GOT3 (cell line): ENCODE measurements around the gene CACNA2D2.

ENCODE experiments used
- DNase-seq: peaks from one replicate; lab custom pipeline; 2025; ENCODE audit warnings: mixed read lengths; lab: John Stamatoyannopoulos, UW

Gene CACNA2D2

DNA sequence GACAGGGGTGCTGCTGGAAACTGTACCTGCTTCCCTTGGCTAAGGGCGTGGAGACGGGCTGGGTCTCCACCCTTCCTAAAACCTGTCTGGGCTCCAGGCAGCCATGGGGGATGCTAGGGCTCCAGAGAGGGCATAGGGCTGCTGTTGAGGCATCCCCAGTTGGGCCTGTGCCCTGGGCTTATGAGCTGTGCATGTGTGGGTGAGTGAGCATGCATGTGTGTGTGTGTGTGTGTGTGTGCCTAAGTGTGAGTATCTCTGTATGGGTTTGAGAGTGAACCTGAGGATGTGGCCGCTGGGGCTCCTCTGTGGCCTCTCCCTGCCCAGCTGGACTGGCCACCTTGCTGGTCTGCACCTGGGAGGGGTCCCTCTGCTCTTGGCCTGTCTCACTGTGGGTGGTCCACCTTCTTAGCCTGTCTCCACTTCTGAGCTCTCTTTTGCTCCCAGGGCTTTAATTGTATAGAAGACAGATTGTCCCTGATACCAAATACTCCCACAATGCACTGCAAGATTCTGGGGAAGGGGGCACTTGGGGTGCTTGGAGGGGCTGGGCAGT is 132.2 kb downstream of the CACNA2D2 start:
- no peak for DNase-seq

DNA sequence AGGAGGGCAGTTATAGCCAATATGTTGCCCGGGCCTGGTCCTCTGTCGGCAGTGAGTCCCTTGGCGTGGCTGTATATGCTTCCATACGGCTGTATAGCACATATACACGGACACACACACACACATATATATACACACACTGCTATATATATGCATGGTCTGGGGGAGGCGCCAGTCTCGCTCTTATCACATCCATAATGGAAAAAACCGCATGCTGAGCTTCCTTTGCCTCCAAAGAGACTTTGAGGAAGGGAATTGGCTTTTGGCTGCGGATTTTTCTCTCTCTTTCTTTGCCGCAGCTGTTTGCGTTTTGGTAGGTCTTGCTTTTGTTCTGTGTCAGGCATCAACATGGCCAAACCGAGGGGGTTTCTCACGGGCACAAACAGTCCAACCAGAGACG is 132.8 kb downstream of the CACNA2D2 start:
- no peak for DNase-seq

DNA sequence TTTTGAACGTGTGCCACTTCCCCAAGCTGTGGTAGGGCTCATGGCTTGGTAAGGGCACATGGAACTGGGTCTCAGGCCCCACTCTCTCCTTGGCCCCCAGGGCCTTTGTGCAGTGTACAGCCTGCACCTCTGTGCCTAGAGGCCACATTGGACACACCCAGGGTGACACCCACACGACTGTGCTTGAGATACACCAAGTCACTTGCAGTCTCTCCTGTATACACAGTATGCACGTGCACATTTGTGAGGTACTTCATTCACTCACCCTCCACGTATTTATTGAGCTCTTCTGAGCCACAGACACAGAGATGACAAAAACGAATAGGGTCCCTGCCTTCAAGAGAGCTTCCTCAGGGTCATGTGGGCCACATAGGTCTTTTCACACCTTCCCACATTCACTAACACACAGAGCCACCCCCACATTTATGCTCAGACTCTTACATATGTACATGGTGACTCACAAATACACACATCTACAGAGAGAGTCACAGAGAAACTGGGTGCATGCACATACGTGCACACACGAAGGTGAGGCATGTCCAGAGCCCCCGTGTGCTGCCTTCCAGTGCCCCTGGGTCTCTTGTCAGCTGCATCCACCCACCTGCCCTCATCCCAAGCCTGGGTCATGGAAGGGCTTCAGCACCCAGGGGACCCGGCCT is 134.3 kb downstream of the CACNA2D2 start:
- DNase-seq: no peak

DNA sequence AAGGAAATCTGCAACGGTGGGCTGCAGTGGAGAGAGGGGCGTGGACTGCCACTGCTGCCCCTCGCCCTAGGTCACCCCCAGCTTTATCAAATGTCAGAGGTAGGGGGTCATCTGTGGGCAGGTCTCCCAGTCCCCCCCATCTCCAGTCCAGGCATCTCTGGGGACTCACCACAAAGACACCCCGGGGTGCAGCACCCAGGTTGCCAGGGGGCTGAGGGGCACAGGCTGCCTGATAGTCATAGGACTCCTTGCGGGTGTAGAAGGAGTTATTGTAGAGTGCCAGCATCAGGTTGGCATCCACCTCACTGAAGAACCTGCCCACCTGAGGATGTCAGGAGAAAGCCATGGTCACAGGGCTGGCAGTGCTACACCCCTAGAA is 137.6 kb downstream of the CACNA2D2 start:
- DNase-seq: no peak

DNA sequence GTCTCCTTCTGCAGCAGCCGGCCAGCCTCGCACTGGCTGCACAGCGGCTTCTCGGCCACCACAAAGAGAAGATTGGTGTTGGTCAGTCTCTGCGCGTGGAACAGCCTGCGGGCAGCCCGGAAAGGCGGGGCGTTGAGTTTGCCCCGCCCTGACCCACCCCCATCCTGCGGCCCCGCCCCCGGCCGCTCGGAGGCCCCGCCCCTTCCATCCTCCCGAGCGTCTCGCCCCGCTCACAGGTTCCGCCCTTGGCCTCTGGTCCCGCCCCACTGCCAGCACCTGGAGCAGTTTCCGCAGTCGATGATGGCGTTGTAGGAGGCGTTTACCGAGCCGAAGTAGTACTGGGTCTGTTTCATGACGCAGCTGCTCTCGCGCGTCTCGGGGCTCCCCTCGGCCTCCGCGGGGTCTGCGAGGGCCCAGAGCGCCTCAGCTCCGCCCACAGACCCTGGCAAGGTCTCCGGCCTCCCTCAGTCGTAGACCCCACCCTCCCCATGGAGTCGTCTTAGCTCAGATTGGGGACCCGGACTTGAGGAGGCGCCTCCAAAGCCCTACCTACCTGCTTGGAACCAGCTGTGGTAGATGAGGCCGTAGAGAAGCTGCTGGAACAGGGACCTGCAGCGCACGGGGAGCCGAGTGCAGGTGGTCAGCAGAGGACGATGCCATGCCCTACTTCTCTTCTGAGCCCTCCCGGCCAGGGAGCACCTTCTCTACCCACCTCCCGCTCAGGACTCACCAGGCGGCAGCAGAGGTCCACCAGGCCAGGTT is 138.2 kb downstream of the CACNA2D2 start:
- DNase-seq: no peak

DNA sequence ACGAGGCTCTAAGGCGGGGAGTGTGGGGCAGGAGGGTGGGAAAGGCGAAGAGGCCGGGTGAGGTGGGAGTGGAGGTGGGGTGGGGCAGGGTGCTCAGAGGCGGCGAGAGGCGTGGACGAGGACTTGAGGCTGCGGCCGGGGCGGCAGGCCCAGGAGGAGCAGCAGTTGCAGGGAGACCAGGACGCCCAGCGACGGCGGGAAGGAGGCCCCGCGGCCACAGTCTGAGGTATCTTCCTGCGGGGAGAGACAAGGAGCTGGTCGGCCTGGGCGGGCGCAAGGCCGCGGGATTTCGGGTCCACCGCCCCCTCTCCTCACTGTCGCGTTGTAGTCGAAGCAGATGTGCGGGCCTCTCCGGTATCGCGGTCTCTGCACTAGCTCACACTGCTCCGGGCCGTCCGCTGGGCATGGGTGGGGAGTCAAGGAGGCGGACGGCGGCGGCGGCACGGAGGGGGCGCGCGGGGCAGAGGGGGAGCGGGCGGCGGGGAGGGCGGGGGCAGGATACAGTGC is 138.8 kb downstream of the CACNA2D2 start:
- no peak for DNase-seq

DNA sequence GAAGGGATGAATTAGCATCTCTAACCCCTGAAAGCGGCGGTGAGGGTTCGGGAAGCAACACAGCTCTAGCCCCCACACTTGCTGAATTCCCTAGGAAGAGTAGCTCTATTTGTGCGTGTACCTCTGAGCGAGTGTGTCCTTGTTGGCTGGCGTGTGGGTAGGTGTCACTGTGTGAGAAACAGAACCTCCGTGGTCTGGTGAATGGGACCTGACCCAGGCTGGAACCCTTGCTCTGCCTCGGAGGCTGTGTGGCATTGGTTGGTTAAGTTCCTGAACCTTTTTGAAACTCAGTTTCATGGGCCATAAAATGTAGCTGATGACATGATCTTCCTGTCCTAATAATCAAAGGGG is 143.7 kb downstream of the CACNA2D2 start:
- DNase-seq: no peak

DNA sequence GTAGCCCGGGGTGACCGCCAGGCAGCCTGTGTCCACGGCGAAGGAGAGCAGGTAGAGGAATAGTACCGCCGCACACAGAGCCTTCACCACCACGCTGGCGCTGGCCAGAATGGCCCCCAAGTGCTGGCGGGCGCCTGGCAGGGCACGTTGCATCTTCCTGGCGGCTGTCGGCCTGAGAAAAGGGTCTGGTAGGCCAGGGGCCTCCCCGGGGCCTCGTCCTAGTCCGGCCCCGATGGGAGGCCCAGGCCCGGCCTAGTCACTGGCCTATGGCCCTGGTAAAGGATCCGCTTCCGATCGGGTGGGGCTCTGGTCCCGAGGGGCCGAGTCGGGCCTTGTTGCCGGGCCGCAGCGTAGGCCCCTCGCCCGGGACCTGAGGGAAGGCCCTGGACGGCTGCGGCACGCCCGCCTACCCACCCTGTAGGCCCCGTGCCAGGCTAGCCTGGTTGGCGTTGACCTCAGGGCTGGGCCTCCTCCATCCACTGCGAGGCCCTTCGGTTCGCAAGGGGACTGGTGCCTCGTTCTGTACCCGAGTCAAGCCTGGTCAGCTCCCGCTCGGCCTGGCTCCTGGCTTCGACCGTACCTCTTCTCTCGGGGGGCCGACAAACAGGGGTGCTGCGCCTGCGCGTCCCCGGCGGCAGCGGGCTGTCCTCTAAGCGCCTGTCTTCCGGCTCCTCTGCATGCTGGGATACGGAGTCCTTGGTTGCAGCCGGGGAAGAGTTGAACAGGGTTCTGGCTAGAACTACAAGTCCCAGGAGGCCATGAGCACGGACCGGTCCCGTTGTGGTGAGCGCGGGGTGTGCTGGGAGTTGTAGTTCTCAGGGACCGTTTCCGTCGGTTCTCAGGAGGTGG is 144.3 kb downstream of the CACNA2D2 start, which contains the start of gene TMEM115:
Gene TMEM115 (minus strand): TSS at position 611 of the 849 bp plus-strand sequence. CDS start 458 bp downstream, at position 153.
- peak; percentile 91 for DNase-seq

DNA sequence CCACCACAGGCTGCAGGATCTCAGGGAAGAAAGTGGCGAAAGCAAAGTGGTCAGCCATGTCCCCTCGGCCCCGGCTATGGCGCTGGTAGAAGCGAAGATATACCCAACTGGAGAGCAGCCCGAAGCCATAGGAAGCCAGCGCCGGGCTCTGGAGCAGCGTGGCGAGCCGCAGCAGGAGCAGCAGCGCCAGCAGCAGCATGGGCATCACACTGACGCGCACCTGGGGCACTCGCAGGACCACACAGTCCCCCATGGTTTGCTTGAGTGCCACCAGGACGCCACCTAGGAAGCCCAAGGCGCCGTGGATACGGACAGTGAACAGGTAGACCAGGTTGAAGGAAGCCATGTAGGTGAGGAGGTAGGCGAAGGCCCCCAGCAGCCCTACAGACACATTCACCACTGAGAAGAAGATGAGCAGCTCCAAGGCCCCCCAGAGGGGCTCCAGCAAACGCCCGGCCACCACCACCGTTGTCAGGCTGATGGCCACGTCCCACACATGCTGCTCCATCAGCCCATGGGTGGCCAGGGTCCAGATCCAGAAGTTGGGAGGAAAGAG is 145.0 kb downstream of the CACNA2D2 start:
- no peak for DNase-seq

DNA sequence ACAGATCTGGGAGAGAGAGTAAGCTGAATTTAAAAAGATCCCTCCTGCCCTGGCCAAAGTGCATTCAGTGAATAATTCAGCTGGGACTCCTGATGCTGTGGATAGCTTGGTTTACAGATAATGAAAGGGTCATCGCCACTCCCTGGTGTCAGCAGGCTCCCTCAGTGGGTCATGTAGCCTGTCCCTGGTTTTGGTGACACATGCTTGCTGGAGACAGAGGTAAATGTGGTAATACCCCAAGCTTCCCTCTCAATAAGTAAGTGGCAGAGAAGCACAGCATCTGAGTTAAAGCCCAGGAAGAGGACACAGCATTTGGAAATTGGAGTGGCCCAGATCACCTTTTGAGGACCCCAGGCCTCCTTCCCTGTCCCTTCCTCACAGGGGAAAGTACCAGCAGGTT is 146.0 kb downstream of the CACNA2D2 start:
- no peak for DNase-seq

DNA sequence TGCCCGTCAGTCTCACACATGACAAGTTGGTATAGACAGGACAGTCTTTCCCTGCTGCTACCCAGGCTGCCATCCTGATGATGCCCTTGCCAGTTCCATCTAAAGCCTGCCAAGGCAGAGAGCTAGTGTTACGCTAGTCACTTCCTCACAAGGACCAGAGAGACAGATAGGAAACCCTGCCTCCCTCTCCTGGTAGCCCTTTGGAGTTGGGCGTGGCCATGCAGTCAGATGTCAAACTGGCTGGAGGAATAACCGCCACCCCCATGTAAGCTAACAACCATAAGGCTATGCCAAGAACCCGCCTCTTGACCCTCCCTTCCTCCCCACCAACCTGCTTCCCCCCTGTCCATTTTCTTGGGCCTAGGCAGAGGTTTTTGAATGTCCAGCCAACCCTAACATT is 146.9 kb downstream of the CACNA2D2 start:
- no peak for DNase-seq

DNA sequence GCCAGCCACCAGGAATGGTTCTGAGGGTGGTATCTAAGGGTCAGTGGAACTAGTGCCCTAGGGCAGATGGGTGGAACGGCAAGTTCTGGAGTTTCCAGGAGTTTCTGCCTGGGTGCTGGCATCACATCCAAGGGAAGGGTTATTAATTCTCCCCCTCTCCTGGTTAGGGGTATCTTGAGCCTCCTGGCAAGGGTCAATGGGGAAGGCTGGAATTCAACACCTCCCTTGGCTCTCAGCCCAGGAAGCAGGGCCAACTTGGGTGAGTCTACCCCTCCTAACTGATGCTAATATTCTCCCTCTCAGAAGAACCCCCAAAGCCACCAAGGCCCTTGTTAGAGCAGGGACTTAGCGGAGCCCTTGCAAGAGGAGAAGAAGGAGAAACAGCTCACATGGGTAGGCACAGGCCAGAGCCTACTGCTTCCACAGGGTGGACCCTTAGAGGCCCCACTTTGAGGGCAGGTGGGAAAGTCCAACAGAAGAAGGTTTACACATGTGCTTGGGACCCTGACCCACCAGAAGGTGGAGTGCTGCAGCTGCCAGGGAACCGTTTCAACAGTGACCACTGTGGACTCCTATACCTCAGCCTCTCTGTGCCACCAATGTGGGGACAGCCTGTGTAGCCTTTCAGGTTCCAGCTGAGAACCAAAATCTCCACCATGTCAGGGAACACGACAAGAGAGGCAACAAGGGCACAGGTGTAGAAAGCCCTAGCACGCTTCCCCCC is 147.4 kb downstream of the CACNA2D2 start:
- no peak for DNase-seq

DNA sequence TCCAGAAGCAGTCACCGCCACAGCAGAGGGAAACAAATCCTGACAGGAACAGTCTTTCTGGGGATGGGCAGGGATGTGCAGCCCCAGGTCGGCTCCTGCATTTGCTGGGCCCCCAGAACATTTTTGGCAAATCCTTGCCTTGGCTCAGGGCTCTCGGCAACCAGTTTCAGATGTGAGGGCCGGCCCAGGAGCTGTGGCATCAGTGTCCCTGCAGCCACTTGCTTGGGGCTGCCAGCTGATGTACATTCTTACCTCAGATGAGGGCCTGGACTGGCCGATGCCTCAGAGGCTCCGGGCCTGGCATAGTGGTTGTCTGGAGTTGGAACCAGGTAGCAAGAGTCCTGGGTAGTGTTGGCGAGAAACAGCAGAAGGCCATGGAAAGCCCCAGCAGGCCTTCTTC is 148.6 kb downstream of the CACNA2D2 start:
- DNase-seq: no peak

DNA sequence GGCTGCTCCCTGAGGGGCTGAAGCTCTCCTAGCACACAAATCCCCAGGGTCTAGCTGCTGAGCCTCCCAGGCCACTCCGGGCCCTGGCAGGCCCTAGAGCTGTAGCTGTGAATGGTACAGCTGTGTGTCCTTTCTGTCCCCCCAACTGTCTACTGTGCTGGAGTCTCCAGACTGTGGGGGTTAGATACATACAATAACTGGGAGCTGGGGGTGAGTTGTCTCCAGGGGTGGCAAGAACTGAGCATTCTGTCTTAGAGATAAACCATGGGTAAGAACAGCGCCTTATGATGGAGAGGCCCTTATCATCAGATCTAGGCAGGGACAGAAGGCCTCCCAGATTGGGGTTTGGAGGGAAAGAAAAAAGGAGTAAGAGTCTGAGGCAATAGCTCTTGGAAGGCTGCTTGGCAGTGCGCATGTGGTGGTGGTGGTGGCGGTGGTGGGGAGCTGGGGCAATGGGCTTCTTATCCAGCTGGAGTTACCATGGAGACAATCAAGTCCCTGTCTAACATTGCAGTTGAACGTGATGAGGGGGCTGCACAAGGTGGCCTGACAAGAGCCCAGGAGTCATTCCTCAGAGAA is 149.2 kb downstream of the CACNA2D2 start:
- DNase-seq: no peak

DNA sequence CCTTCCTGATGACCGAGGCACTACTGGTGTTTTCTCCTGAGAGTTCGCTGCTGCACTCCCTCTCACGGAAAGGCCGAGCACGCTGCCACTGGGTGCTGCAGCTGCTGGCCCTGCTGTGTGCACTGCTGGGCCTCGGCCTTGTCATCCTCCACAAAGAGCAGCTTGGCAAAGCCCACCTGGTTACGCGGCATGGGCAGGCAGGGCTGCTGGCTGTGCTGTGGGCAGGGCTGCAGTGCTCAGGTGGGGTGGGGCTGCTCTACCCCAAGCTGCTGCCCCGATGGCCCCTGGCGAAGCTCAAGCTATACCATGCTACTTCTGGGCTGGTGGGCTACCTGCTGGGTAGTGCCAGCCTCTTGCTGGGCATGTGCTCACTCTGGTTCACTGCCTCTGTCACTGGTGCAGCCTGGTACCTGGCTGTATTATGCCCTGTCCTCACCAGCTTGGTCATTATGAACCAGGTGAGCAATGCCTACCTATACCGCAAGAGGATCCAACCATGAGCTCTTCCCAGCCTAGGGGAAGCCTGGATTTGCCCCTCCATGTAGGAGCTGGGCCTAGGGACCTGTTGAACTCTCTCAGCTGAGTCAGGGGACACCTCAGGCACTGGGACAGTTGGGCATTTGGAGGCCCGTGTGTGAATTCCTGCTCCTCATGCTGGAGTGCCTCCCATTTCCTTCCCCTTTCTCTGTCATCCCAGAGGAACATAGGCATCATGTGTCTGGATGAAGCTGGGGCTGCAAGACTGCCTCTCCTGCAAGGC is 150.0 kb downstream of the CACNA2D2 start:
- DNase-seq: no peak

DNA sequence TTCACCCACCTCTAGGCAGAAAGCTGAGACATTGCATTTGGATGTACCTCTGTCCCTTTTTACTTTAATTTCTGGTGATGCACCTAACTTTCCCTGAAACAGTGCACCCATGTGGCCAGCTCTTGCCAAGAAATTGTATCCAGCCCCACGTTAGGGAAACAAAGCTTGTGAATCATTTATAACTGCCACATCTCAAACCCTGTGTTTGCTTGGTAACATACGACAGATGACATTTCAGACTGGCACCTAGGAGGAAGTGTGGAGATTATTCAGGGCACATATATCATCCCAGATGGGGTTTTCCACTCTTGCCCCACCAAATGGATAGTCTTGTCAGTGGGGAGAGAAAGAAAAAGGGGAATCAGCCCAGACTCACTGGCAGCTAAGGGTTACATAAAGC is 150.7 kb downstream of the CACNA2D2 start:
- no peak for DNase-seq

DNA sequence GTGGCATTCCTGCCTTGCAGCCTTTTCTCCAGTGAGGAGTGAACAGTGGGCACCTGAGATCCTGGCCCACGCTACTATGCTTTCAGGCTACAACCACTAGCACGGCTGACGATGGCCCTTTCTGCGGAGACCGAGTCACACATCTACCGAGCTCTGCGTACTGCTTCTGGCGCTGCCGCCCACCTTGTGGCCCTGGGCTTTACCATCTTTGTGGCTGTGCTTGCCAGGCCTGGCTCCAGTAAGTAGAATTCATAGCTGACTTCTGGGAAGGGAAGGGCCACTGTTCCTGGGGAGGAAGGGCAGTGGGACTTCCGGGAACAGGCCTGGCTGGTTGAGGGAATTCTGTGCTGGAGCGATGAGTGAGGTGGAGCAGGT is 152.1 kb downstream of the CACNA2D2 start:
- DNase-seq: no peak

DNA sequence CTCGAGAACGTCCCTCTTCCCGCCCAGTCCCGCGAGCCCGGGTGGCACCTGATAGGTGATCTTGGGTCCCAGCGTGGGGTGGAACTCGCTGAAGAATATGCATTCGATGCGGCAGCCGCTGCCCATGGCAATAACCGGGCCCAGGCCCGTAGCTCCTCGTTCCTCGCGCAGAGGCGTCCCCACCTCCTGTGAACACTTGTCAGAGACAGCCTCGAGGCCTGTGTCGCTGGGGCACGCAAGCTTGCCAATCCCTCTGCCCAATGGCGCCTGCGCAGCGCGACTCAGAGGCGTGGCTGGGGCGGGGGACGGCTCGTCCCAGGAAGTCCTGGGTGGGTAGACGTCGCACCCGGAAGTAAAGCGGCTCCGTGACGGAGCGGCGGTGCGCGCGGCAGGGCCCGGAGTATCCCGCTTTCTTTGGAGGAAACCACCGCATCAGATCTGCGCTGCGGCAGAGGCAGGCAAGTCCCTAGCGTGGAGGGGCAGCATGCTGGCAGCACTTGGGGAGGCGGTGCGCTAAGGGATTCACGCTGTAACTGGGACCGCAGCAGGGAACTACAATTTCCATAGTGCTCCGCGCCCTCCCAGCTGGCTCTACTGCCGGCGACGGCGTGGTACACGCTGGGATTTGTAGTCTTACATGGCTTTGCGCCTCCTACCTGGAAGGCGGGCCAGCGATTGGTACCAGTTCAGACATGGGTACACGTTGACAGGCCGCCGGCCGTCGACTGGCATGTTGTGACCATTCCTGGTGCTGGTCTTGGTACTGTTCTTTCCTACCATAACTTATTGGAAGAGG is 152.7 kb downstream of the CACNA2D2 start, which contains the start of the genes CYB561D2 and NPRL2:
Gene CYB561D2 (plus strand): TSS at position 336 of the 796 bp plus-strand sequence. CDS start 572 bp downstream, outside the sequence.
Gene NPRL2 (minus strand): TSS at position 249 of the 796 bp plus-strand sequence. CDS start 123 bp downstream, at position 126.
- DNase-seq: peak; percentile 83

DNA sequence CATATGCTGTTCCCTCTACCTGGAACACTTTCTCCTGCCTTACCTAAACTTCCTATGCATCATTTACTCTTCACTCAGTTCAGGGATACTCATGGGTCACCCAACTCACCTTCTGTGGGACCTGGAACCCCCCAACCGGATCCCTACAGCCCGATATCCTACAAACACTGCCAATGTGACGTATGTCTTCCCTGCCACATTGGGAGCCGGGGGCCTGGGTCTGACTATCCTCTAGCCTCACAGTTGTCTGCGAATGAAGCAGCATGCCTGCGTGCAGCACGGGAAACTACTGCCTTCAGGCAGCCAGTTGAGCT is 153.3 kb downstream of the CACNA2D2 start:
- DNase-seq: no peak
